Measurements from ENCODE around the gene CMTM8. TPM values are rescaled to one million over a fixed set of nuclear protein-coding genes. Genes with fewer than 3 reads are reported as not detected.
"Not testable (repeated sequence)": the region's sequence is repeated elsewhere in the genome, so short reads cannot be mapped to it uniquely, and the experiment has no call there.

The CMTM8 gene
- total and polyA plus RNA-seq, 4 donors: 0.89 to 4.6 (median 2.8) TPM

DNA sequence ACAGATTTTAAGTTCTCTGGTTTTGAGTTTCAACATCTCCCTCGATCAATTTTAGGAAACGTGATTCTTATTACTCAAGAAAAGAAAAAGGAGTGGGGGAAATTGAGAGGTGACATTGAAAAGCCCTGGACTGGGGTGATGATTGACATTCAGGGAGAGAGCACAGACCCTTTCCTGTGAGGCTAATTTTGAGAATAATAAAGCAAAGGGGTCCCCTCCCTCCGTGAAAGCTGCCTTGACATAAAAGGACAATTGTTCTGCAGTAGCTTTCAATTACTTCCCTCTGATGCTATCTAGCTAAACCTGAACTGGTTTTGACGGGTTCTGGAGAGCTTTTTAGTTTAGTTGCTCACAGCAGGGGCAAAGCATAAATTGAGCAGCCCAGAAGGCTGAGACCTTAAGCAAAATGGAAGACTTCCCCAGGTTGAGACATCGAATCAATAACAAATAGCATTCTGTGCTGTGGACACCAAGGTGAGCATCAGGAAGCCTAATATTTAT lies 14.4 kb upstream of the CMTM8 start:
- H3K27me3 ChIP-seq (ENCODE audit: control insufficient read depth, insufficient read depth, low read length): no peaks in the 10 kb centered on the region
- DNase-seq (ENCODE audit: low read depth in 4 of 6, low spot score in 6 of 6): no peak

DNA sequence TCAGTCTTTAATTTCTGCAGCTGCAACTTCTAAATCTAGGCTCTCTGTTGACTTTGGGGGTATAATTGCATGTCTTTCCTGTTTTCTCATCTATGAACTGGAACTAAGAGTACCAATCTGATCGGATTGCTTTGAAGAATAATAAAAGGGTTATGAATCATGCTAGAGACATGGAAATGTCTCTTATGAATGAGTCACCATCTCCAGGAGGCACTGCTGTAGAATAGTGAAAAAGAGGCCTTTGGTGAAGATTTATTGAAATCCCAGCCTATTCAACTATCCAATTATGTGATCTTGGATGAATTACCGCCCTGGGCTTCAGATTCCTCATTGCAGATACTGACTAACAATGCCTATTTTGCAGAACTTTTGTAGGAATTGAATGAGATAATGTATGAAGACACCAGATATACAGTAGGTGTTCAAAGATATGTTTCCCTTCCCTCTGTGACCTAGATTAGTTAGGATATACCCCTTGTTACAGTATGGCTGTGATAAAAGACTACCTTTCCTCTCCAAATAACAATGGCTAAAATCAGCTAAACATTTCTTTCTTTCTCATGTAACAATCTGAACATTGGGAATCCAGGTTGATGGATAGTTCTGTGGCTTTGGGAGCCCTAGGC lies 11.5 kb upstream of the CMTM8 start:
- H3K4me1 ChIP-seq (ENCODE audit: control insufficient read depth, insufficient read depth, low read length): no peaks in the 10 kb centered on the region
- H3K27me3 ChIP-seq (ENCODE audit: control insufficient read depth, insufficient read depth, low read length): no peaks in the 10 kb centered on the region
- no peaks in the 10 kb centered on the region for H3K9me3 ChIP-seq (ENCODE audit: control insufficient read depth, insufficient read depth, low read length)
- no peak overlapping the region for H3K27ac ChIP-seq (ENCODE audit: low read depth, low read length)
- no CpG with 5 or more reads among the region's 2 CpGs for WGBS (ENCODE audit: insufficient coverage)
- H3K4me3 ChIP-seq (ENCODE audit: low read depth, low read length): no peak overlapping the region
- H3K36me3 ChIP-seq (ENCODE audit: control insufficient read depth, insufficient read depth, low read length): no peaks in the 10 kb centered on the region
- DNase-seq (ENCODE audit: low read depth in 4 of 6, low spot score in 6 of 6): peak in 1 of 6 donors; percentile 11

More for the DNA sequence above, 14.4 kb upstream of the CMTM8 start:
- Histone ChIP-seq H3K4me1 (ENCODE audit: control insufficient read depth, insufficient read depth, low read length) (no peaks in the 10 kb centered on the region), H3K4me3 (ENCODE audit: low read depth, low read length) (no peak overlapping the region), H3K36me3 (ENCODE audit: control insufficient read depth, insufficient read depth, low read length) (no peaks in the 10 kb centered on the region), H3K9me3 (ENCODE audit: control insufficient read depth, insufficient read depth, low read length) (no peaks in the 10 kb centered on the region), H3K27ac (ENCODE audit: low read depth, low read length) (no peak overlapping the region)
- no CpG with 5 or more reads among the region's 5 CpGs for WGBS (ENCODE audit: insufficient coverage)

DNA sequence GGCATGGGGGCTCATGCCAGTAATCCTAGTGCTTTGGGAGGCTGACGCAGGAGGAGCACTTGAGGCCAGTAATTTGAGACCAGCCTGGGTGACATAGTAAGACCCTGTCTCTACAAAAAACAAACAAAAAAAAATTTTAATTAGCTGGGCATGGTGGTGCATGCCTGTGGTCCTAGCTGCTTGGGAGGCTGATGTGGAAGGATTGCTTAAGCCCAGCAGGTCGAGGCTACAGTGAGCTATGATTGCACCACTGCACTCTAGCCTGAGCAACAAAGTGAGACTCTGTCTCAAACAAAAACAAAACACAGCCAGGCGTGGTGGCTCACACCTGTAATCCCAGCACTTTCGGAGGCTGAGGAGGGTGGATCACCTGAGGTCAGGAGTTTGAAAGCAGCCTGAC lies 9.7 kb upstream of the CMTM8 start:
- H3K9me3 ChIP-seq (ENCODE audit: control insufficient read depth, insufficient read depth, low read length); H3K27me3 ChIP-seq (ENCODE audit: control insufficient read depth, insufficient read depth, low read length); DNase-seq (ENCODE audit: low read depth in 4 of 6, low spot score in 6 of 6); H3K4me3 ChIP-seq (ENCODE audit: low read depth, low read length); H3K4me1 ChIP-seq (ENCODE audit: control insufficient read depth, insufficient read depth, low read length); H3K27ac ChIP-seq (ENCODE audit: low read depth, low read length); H3K36me3 ChIP-seq (ENCODE audit: control insufficient read depth, insufficient read depth, low read length): not testable (repeated sequence)
- WGBS (ENCODE audit: insufficient coverage): 100% methylated on average over 2 of the region's 4 CpGs

DNA sequence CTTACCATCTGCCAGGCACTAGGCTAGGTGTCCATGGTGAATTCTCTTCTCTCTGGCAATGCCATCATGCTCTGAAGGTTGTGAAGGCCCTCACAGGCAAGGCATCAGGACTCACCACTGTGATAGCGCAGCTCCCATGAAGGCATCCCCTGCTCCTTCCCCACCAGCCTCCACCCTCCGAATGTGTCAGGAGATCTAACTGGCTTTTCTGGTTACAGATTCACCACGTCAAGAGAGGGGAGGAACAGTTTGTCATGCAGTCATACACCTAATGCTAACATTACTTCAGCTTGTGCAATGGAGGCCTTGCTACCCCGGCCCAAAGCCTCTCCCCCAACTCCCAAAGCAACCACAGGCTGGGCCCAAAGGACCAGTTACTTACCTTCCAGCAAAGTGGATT lies 8.9 kb upstream of the CMTM8 start:
- Histone ChIP-seq H3K4me1 (ENCODE audit: control insufficient read depth, insufficient read depth, low read length) (no peaks in the 10 kb centered on the region), H3K27me3 (ENCODE audit: control insufficient read depth, insufficient read depth, low read length) (no peaks in the 10 kb centered on the region), H3K4me3 (ENCODE audit: low read depth, low read length) (no peak overlapping the region), H3K27ac (ENCODE audit: low read depth, low read length) (no peak overlapping the region), H3K36me3 (ENCODE audit: control insufficient read depth, insufficient read depth, low read length) (no peaks in the 10 kb centered on the region), H3K9me3 (ENCODE audit: control insufficient read depth, insufficient read depth, low read length) (no peaks in the 10 kb centered on the region)
- 86% methylated on average over 2 of the region's 4 CpGs for WGBS (ENCODE audit: insufficient coverage)
- no peak for DNase-seq (ENCODE audit: low read depth in 4 of 6, low spot score in 6 of 6)

DNA sequence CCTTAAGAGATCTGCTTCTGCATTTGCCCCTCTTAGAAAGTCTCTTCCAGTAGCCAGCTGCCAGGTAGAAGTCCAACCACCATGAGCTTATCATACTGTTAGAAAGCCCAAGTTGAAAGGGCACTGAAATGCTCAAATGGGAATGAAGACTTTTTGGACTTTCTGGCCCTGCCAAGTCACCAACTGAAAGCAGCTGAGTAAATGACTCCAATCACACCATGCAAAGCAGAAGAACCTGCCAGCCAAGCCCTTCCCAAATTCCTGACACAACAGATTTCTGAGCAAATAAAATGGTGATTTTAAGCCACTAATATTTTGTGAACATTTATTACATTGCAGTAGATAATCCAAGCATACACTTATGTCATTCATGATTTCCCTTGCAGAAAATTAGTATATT lies 2.1 kb upstream of the CMTM8 start:
- no peak for DNase-seq (ENCODE audit: low read depth in 4 of 6, low spot score in 6 of 6)
- H3K9me3 ChIP-seq (ENCODE audit: control insufficient read depth, insufficient read depth, low read length): peaks cover 1% of the 10 kb centered on the region
- H3K4me3 ChIP-seq (ENCODE audit: low read depth, low read length): no peak overlapping the region
- peaks cover 11% of the 10 kb centered on the region for H3K4me1 ChIP-seq (ENCODE audit: control insufficient read depth, insufficient read depth, low read length)
- peaks cover 20% of the 10 kb centered on the region for H3K27me3 ChIP-seq (ENCODE audit: control insufficient read depth, insufficient read depth, low read length)
- no peak overlapping the region for H3K27ac ChIP-seq (ENCODE audit: low read depth, low read length)
- H3K36me3 ChIP-seq (ENCODE audit: control insufficient read depth, insufficient read depth, low read length): no peaks in the 10 kb centered on the region

DNA sequence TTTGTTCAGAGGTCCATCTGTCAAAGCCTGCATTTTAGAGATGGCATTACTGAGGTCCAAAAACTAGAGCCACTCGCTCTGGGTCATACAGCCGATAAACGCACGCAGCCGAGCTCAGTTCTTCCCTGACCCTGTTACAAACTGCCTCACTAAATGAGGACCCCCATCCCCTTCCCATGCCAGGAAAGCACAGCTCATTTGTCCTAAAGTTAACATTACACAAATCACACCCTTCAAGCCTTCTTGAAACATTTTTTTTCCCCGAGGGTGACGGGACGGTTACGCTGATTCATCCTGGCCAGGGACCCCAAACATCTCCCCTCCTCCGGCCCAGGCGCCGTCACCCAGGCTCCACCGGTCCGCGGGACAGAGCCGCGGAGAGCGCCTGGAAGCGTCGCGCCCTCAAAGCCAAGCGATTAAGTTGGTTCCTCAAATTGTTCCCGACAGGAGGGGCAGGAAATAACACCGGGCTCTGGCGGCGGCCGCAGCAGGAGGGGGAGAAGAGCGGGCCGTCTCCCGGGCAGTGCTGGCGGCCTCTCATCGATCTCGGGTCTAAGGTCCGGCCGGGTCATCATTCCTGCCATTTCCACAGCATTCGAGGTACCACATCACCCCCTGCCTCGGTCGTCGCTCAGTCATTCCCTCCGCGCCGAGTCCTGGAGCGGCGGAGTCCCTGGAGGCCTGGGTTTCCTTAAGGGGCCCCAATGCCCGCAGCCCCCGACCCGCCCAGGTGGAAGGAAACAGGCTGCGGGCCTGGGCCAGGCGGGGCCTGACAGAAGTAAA lies 619 bp upstream of the CMTM8 start:
- no peak overlapping the region for H3K27ac ChIP-seq (ENCODE audit: low read depth, low read length)
- WGBS (ENCODE audit: insufficient coverage): 5% methylated on average over 46 of the region's 49 CpGs
- peak in 1 of 6 donors; percentile 16 for DNase-seq (ENCODE audit: low read depth in 4 of 6, low spot score in 6 of 6)
- H3K4me1 ChIP-seq (ENCODE audit: control insufficient read depth, insufficient read depth, low read length): peaks cover 11% of the 10 kb centered on the region
- peaks cover 20% of the 10 kb centered on the region for H3K27me3 ChIP-seq (ENCODE audit: control insufficient read depth, insufficient read depth, low read length)
- peak overlapping the region; percentile 36 for H3K4me3 ChIP-seq (ENCODE audit: low read depth, low read length)
- peaks cover 1% of the 10 kb centered on the region for H3K9me3 ChIP-seq (ENCODE audit: control insufficient read depth, insufficient read depth, low read length)
- H3K36me3 ChIP-seq (ENCODE audit: control insufficient read depth, insufficient read depth, low read length): no peaks in the 10 kb centered on the region

DNA sequence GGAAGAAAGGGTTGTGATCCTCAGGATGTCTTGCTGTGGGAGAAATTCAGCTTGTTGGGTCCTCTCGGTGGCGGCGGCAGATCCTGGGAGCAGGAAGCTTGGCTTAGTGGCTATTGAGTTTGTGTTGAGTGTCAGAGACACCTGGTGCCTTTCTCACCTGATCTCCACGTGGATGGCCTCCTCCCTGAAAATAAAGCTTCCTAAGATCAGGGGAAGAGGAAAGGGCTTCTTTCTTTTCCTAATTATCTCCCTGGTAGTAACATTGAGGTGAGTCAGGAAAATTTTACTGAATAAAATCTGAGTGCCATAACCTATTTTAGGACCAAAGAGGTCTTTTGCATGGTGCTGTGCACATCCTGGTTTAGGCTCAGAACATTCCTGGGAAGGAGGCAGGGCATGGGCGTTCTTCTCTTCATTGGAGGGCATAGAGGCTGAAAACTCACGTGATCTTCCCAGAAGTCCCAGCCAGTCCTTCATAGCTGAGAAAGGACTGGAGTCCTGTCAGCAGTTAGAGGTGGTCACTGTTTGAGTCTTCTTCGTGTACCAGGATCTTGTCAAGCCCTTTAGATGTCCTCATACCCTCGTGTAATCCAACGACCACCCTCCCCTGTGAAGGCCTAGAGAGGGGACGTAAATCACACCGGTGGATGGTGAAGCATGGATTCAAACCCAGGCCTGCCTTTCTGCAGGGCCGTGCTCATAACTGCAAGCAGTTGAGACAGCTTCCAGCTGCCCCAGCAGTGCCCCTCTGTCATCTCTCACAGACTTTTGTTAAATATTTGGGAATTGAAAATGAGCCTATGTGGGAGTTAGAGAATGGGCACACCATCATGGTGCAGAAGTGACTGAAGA lies 1.1 kb downstream of the CMTM8 start:
- Histone ChIP-seq H3K36me3 (ENCODE audit: control insufficient read depth, insufficient read depth, low read length) (no peaks in the 10 kb centered on the region), H3K9me3 (ENCODE audit: control insufficient read depth, insufficient read depth, low read length) (peaks cover 1% of the 10 kb centered on the region), H3K4me1 (ENCODE audit: control insufficient read depth, insufficient read depth, low read length) (peaks cover 11% of the 10 kb centered on the region), H3K27ac (ENCODE audit: low read depth, low read length) (no peak overlapping the region), H3K27me3 (ENCODE audit: control insufficient read depth, insufficient read depth, low read length) (peaks cover 20% of the 10 kb centered on the region), H3K4me3 (ENCODE audit: low read depth, low read length) (peak overlapping the region; percentile 53)
- 51% methylated on average over 9 of the region's 12 CpGs for WGBS (ENCODE audit: insufficient coverage)
- no peak for DNase-seq (ENCODE audit: low read depth in 4 of 6, low spot score in 6 of 6)

DNA sequence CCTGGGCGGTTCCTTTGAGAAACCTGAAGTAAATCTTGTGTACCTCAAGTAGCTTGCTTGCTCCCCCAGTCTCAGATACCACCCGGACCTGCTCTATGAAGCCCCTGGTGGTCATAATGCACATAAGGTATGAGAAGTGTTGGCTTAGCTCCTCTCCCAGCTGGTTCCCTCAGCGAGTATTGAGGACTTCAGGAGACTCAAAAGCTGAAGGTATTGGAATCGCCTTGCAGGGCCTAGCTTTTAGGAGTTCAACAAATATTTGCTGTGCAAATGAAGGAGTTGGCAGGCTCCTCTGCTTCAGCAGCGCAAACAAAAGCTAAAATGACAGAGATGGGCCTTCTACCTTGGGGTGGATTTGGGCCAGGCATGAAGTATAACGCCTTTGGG lies 1.7 kb downstream of the CMTM8 start:
- Histone ChIP-seq H3K9me3 (ENCODE audit: control insufficient read depth, insufficient read depth, low read length) (peaks cover 1% of the 10 kb centered on the region), H3K27me3 (ENCODE audit: control insufficient read depth, insufficient read depth, low read length) (peaks cover 20% of the 10 kb centered on the region), H3K4me1 (ENCODE audit: control insufficient read depth, insufficient read depth, low read length) (peaks cover 11% of the 10 kb centered on the region), H3K27ac (ENCODE audit: low read depth, low read length) (no peak overlapping the region), H3K4me3 (ENCODE audit: low read depth, low read length) (no peak overlapping the region), H3K36me3 (ENCODE audit: control insufficient read depth, insufficient read depth, low read length) (no peaks in the 10 kb centered on the region)
- DNase-seq (ENCODE audit: low read depth in 4 of 6, low spot score in 6 of 6): peak in 2 of 6 donors; percentile 17 to 19
- WGBS (ENCODE audit: insufficient coverage): 93% methylated on average over 3 of the region's 6 CpGs

DNA sequence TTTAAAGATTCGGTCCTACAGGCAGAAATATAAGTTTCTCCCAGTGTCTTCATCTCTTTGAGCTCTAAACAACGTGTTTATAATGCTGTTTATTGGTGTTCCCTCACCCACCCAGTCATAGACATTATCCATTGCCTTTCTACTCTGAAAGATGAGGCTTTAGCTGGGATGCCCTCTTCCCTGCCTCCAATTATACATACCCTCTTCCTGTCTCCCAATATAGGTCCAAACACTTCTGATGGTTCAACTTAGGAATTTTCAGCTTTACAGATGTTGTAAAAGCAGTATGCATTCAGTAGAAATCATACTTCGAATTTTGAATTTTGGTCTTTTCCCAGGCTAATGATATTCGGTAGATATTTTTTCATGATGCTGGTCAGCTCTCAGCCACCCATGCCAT lies 2.6 kb downstream of the CMTM8 start:
- Histone ChIP-seq H3K9me3 (ENCODE audit: control insufficient read depth, insufficient read depth, low read length) (peaks cover 1% of the 10 kb centered on the region), H3K4me3 (ENCODE audit: low read depth, low read length) (no peak overlapping the region), H3K27me3 (ENCODE audit: control insufficient read depth, insufficient read depth, low read length) (peaks cover 20% of the 10 kb centered on the region), H3K36me3 (ENCODE audit: control insufficient read depth, insufficient read depth, low read length) (no peaks in the 10 kb centered on the region), H3K27ac (ENCODE audit: low read depth, low read length) (no peak overlapping the region), H3K4me1 (ENCODE audit: control insufficient read depth, insufficient read depth, low read length) (peaks cover 11% of the 10 kb centered on the region)
- DNase-seq (ENCODE audit: low read depth in 4 of 6, low spot score in 6 of 6): no peak
- 100% methylated on average over 2 of the region's 4 CpGs for WGBS (ENCODE audit: insufficient coverage)

Data from spinal cord (tissue), 10 donors.